ENCODE data around the gene ELL3.
A peak's percentile ranks its signal among the peaks of the same experiment; 100 is the strongest.
"Not testable (repeated sequence)": the region's sequence is repeated elsewhere in the genome, so short reads cannot be mapped to it uniquely, and the experiment has no call there.

ELL3 gene, protein sequence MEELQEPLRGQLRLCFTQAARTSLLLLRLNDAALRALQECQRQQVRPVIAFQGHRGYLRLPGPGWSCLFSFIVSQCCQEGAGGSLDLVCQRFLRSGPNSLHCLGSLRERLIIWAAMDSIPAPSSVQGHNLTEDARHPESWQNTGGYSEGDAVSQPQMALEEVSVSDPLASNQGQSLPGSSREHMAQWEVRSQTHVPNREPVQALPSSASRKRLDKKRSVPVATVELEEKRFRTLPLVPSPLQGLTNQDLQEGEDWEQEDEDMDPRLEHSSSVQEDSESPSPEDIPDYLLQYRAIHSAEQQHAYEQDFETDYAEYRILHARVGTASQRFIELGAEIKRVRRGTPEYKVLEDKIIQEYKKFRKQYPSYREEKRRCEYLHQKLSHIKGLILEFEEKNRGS

DNA sequence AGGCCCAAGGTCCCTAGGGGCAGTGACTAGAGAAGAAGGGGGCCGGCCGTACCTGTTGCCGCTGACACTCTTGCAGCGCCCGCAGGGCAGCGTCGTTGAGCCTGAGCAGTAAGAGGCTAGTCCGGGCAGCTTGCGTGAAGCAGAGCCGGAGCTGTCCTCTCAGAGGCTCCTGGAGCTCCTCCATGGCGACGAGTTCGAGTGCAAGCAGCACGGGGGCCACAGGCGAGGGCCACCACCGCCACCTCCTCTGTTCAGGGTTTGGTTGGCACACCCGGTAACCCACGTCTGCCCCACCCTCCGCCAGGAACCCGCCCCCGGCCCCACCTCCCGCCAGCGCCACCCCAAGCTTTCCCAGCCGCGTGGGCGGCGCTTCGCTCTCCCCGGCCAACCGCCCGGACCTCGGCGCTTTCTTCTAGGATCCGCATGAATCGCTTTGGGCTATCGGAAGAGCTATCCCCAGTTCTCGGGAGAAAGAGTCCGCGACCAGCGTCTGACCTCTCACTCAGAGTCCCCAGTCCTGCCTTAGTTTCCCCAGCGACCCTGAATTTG lies at the start of gene ELL3:
TSS of gene ELL3 (minus strand) at position 249 of the 549 bp plus-strand sequence. CDS start at position 184, 65 bp downstream.
- Histone ChIP-seq H3K4me1 (ENCODE audit: insufficient read depth, low read length) (no peaks in the 10 kb centered on the region), H3K36me3 (ENCODE audit: insufficient read depth, low read length) (peaks cover 15% of the 10 kb centered on the region), H3K4me3 (ENCODE audit: low read length) (no peak within 1 kb of the TSS), H2AFZ (ENCODE audit: low read depth, low read length) (no peak within 1 kb of the TSS), H3K9me3 (ENCODE audit: low read length) (peaks cover 6% of the 10 kb centered on the region), H3K27me3 (ENCODE audit: insufficient read depth, low read length) (no peaks in the 10 kb centered on the region)

- peaks cover 16% of the 10 kb centered on the region for H3K4me1 ChIP-seq (ENCODE audit: insufficient read depth, low read length)
- H2AFZ ChIP-seq (ENCODE audit: low read depth, low read length): peak overlapping the region; percentile 50
- H3K9me3 ChIP-seq (ENCODE audit: low read length): no peaks in the 10 kb centered on the region
- peaks cover 8% of the 10 kb centered on the region for H3K36me3 ChIP-seq (ENCODE audit: insufficient read depth, low read length)
- H3K4me3 ChIP-seq (ENCODE audit: low read length): peak overlapping the region; percentile 48
- H3K27me3 ChIP-seq (ENCODE audit: insufficient read depth, low read length): no peaks in the 10 kb centered on the region
Measured at GRCh38 chr15:43826029-43826507, 49.3 kb upstream of the ELL3 start.

GRCh38 chr15:43825305-43825704 lies 48.5 kb upstream of the ELL3 start:
- H3K9me3 ChIP-seq (ENCODE audit: low read length); H2AFZ ChIP-seq (ENCODE audit: low read depth, low read length); H3K27me3 ChIP-seq (ENCODE audit: insufficient read depth, low read length); H3K36me3 ChIP-seq (ENCODE audit: insufficient read depth, low read length); H3K4me3 ChIP-seq (ENCODE audit: low read length): not testable (repeated sequence)
- peaks cover 16% of the 10 kb centered on the region for H3K4me1 ChIP-seq (ENCODE audit: insufficient read depth, low read length)

DNA sequence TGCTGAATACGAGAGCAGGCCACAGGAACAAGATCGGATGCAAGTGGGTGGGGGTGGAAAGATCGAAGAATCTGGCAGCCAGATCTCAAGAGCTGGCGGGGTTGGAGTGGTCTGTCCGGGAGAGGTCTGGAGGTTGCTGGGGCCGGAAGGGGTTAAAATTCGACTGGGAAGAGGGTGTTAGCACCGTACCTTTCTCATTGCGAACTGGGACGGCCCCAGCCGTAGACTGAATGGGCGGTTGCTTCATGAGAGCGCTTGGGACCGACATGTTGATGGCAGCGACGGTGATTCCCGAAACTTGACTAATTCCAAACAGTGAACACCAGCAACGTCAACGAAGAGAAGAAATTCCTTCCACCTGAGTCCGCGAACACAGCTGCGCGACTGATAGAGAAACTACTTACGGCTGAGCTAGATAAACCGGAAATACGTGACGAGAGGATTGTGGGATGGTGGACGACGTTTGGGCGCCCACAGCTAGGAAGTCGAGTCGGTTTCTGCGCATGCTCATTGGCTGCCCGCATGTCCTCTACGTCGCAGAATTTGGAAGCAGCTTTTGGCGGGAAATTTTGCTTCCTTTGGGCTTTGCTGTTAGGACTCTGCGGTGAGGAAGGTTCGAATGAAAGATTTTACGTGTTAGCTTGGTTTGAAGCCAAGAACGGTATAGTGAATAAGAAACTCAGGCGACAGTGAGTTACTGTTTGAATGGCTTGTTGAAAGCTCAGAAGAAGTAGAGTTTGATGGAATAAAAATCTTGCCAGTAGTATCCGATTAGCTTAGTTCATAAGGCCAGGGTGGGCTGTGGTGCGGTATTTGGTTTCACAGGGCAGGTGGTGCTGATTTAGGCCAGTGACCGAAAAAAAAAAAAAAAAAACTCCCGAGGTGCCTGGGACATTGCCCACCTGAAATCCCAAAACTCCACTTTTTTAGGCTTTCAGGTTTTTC lies 47.8 kb upstream of the ELL3 start, which contains the start of gene MFAP1:
TSS of gene MFAP1 (minus strand) at position 389 of the 945 bp plus-strand sequence. CDS start at position 268, 121 bp downstream.
- Histone ChIP-seq H3K9me3 (ENCODE audit: low read length) (no peaks in the 10 kb centered on the region), H3K36me3 (ENCODE audit: insufficient read depth, low read length) (peaks cover 10% of the 10 kb centered on the region), H3K27me3 (ENCODE audit: insufficient read depth, low read length) (no peaks in the 10 kb centered on the region), H3K4me1 (ENCODE audit: insufficient read depth, low read length) (peaks cover 16% of the 10 kb centered on the region), H3K4me3 (ENCODE audit: low read length) (peak within 1 kb of the TSS; percentile 80), H2AFZ (ENCODE audit: low read depth, low read length) (peak within 1 kb of the TSS; percentile 82)

DNA sequence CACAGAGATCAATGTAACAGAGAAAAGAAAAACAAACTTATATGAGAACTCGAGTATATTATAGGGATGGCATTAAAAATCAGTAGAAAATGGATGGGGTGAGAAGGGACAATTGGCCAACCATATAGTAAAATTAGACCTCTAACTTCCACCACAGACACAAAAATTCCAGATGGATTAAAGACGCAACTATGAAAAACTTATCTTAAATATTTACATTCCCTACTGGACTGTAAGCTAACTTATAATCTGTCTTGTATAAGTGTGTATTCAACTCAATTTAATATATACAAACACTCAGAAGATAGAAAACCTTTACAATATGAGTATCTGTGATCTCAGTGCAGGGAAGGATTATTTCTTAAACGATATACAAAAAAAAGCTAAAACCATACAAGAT lies 44.7 kb upstream of the ELL3 start:
- Histone ChIP-seq H3K9me3 (ENCODE audit: low read length) (no peaks in the 10 kb centered on the region), H3K4me1 (ENCODE audit: insufficient read depth, low read length) (peaks cover 7% of the 10 kb centered on the region), H2AFZ (ENCODE audit: low read depth, low read length) (no peak overlapping the region), H3K27me3 (ENCODE audit: insufficient read depth, low read length) (no peaks in the 10 kb centered on the region), H3K36me3 (ENCODE audit: insufficient read depth, low read length) (peaks cover 8% of the 10 kb centered on the region), H3K4me3 (ENCODE audit: low read length) (no peak overlapping the region)

DNA sequence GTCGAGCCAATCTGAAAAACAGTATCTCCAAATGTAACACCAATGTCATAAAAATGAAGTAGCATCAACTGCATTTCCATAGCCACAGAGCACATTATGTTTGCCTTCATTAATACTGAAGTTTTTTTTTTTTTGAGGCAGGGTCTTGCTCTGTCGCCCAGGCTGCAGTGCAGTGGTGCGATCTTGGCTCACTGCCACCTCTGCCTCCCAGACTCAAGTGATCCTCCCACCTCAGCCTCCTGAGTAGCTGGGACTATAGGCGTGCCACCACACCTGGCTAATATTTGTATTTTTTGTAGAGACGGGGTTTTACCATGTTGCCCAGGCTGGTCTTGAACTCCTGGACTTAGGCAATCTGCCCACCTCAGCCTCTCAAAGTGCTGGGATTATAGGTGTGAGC lies 38.3 kb upstream of the ELL3 start:
- not testable (repeated sequence) for H2AFZ ChIP-seq (ENCODE audit: low read depth, low read length); H3K4me3 ChIP-seq (ENCODE audit: low read length); H3K4me1 ChIP-seq (ENCODE audit: insufficient read depth, low read length); H3K9me3 ChIP-seq (ENCODE audit: low read length); H3K27me3 ChIP-seq (ENCODE audit: insufficient read depth, low read length)
- H3K36me3 ChIP-seq (ENCODE audit: insufficient read depth, low read length): peaks cover 55% of the 10 kb centered on the region

DNA sequence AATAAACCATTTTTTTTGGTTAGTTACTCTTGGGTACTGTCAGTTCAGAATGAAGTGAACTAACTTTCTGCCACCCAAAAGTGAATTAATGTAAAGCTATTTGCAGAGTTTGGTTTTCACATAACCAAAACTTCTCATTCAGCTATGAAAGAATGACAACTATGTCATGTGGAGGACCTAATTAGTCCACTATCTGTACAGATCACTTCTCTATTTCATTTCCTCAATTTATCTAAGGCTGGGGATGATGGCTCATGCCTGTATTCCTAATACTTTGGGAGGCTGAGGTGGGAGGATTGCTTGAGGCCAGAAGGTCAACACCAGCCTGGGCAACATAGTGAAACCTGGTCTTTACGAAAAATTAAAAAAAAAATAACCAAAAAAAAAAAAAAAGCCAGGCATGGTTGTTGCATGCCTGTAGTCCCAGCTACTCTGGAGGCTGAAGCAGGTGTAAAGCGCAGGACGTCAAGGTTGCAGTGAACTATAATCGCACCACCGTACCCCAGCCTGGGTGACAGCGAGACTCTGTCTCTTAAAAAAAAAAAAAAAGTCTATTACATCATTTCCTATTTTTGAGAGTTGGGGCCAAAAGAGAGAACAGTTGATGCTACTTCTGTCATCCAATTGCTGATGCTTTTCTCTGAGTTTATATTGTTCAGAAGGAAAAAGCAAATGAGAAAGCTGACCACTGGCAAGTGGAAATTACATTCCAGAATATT lies 32.4 kb upstream of the ELL3 start:
- Histone ChIP-seq H2AFZ (ENCODE audit: low read depth, low read length) (no peak overlapping the region), H3K9me3 (ENCODE audit: low read length) (no peaks in the 10 kb centered on the region), H3K27me3 (ENCODE audit: insufficient read depth, low read length) (no peaks in the 10 kb centered on the region), H3K4me3 (ENCODE audit: low read length) (no peak overlapping the region), H3K36me3 (ENCODE audit: insufficient read depth, low read length) (peaks cover 86% of the 10 kb centered on the region), H3K4me1 (ENCODE audit: insufficient read depth, low read length) (no peaks in the 10 kb centered on the region)

DNA sequence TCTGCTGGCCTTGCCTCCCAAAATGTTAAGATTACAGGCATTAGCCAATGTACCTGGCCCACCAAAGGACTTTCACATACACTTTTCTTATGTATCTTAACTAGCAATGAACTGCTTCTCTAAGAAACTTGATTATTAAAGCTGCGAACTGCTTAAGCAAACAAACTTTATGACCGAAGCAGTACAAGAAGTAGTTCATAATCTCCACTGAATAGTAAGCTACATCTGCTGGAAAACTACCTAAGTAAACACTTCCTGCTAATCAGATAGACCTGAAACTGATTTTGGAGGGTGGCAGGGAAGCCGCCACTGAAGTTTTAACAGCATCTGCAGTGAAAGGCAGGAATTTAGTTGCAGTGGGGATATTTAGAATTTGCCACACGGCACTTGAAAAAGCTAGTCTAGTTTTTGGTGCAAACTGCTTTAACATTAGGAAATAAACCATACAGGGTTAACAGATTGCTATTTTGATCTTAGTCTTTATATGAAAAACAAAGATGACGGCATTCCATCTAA lies 31.7 kb upstream of the ELL3 start:
- Histone ChIP-seq H2AFZ (ENCODE audit: low read depth, low read length) (no peak overlapping the region), H3K9me3 (ENCODE audit: low read length) (no peaks in the 10 kb centered on the region), H3K27me3 (ENCODE audit: insufficient read depth, low read length) (no peaks in the 10 kb centered on the region), H3K36me3 (ENCODE audit: insufficient read depth, low read length) (peaks cover 82% of the 10 kb centered on the region), H3K4me3 (ENCODE audit: low read length) (no peak overlapping the region), H3K4me1 (ENCODE audit: insufficient read depth, low read length) (no peaks in the 10 kb centered on the region)

GRCh38 chr15:43802676-43803075 lies 25.9 kb upstream of the ELL3 start:
- peaks cover 16% of the 10 kb centered on the region for H3K4me1 ChIP-seq (ENCODE audit: insufficient read depth, low read length)
- H3K36me3 ChIP-seq (ENCODE audit: insufficient read depth, low read length): peaks cover 62% of the 10 kb centered on the region
- H3K27me3 ChIP-seq (ENCODE audit: insufficient read depth, low read length); H2AFZ ChIP-seq (ENCODE audit: low read depth, low read length); H3K4me3 ChIP-seq (ENCODE audit: low read length); H3K9me3 ChIP-seq (ENCODE audit: low read length): not testable (repeated sequence)

- H3K4me1 ChIP-seq (ENCODE audit: insufficient read depth, low read length): peaks cover 16% of the 10 kb centered on the region
- peaks cover 59% of the 10 kb centered on the region for H3K36me3 ChIP-seq (ENCODE audit: insufficient read depth, low read length)
Measured at GRCh38 chr15:43800286-43801141, 23.7 kb upstream of the ELL3 start, which contains the start of gene HYPK. HYPK (plus strand) TSS chr15:43800599; CDS start chr15:43800623, 24 bp downstream.

GRCh38 chr15:43799945-43800285 lies 23.1 kb upstream of the ELL3 start, which contains the start of gene SERINC4:
SERINC4 (minus strand) TSS chr15:43800220; CDS start chr15:43799986, 234 bp downstream.
- Histone ChIP-seq H3K36me3 (ENCODE audit: insufficient read depth, low read length) (peaks cover 59% of the 10 kb centered on the region), H3K4me3 (ENCODE audit: low read length) (peak within 1 kb of the TSS; percentile 93), H2AFZ (ENCODE audit: low read depth, low read length) (peak within 1 kb of the TSS; percentile 18)

More at GRCh38 chr15:43800286-43801141, 23.7 kb upstream of the ELL3 start, which contains the start of gene HYPK:
- H3K4me3 ChIP-seq (ENCODE audit: low read length): peak within 1 kb of the TSS; percentile 93
- no peaks in the 10 kb centered on the region for H3K9me3 ChIP-seq (ENCODE audit: low read length)
- peak within 1 kb of the TSS; percentile 18 for H2AFZ ChIP-seq (ENCODE audit: low read depth, low read length)
- H3K27me3 ChIP-seq (ENCODE audit: insufficient read depth, low read length): no peaks in the 10 kb centered on the region

More at GRCh38 chr15:43799945-43800285, 23.1 kb upstream of the ELL3 start, which contains the start of gene SERINC4:
- no peaks in the 10 kb centered on the region for H3K9me3 ChIP-seq (ENCODE audit: low read length)
- H3K27me3 ChIP-seq (ENCODE audit: insufficient read depth, low read length): no peaks in the 10 kb centered on the region
- peaks cover 16% of the 10 kb centered on the region for H3K4me1 ChIP-seq (ENCODE audit: insufficient read depth, low read length)

All from neuron (in vitro differentiated cells).